ENCODE data around the gene TET2.

Gene TET2

GRCh38 chr4:105166066-105166465 lies 19.4 kb downstream of the TET2 start:
- TF ChIP-seq CTCF (IDR thresholded peaks at IDR 0.05; ENCODE audit: control insufficient read depth, insufficient read depth, low read depth, low read length, missing control alignments): no peak
- no peak overlapping the region for H3K4me3 ChIP-seq (ENCODE audit: control insufficient read depth, low read depth, low read length)
- no peak for DNase-seq (ENCODE audit: low read depth)

- no peak for DNase-seq (ENCODE audit: low read depth)
- no peak for TF ChIP-seq CTCF (IDR thresholded peaks at IDR 0.05; ENCODE audit: control insufficient read depth, insufficient read depth, low read depth, low read length, missing control alignments)
- H3K4me3 ChIP-seq (ENCODE audit: control insufficient read depth, low read depth, low read length): no peak overlapping the region
These were observed 24.0 kb downstream of the TET2 start for GRCh38 chr4:105170711-105171110.

- DNase-seq (ENCODE audit: low read depth): no peak
- no peak overlapping the region for H3K4me3 ChIP-seq (ENCODE audit: control insufficient read depth, low read depth, low read length)
- TF ChIP-seq CTCF (IDR thresholded peaks at IDR 0.05; ENCODE audit: control insufficient read depth, insufficient read depth, low read depth, low read length, missing control alignments): no peak
These were observed 25.2 kb downstream of the TET2 start for GRCh38 chr4:105171912-105172311.

- no peak overlapping the region for H3K4me3 ChIP-seq (ENCODE audit: control insufficient read depth, low read depth, low read length)
- no peak for DNase-seq (ENCODE audit: low read depth)
- TF ChIP-seq CTCF (IDR thresholded peaks at IDR 0.05; ENCODE audit: control insufficient read depth, insufficient read depth, low read depth, low read length, missing control alignments): no peak
These were observed 27.4 kb downstream of the TET2 start for GRCh38 chr4:105174098-105174497.

GRCh38 chr4:105179539-105180401 lies 33.1 kb downstream of the TET2 start:
- no peak for TF ChIP-seq CTCF (IDR thresholded peaks at IDR 0.05; ENCODE audit: control insufficient read depth, insufficient read depth, low read depth, low read length, missing control alignments)
- no peak for DNase-seq (ENCODE audit: low read depth)
- H3K4me3 ChIP-seq (ENCODE audit: control insufficient read depth, low read depth, low read length): no peak overlapping the region

GRCh38 chr4:105181259-105181658 lies 34.6 kb downstream of the TET2 start:
- H3K4me3 ChIP-seq (ENCODE audit: control insufficient read depth, low read depth, low read length): no peak overlapping the region
- no peak for DNase-seq (ENCODE audit: low read depth)
- TF ChIP-seq CTCF (IDR thresholded peaks at IDR 0.05; ENCODE audit: control insufficient read depth, insufficient read depth, low read depth, low read length, missing control alignments): no peak

All from AG09309 (cell line).